AG09319 (cell line): ENCODE data around the gene PEAR1.

Experiments used
- DNase-seq: peaks from one replicate; pipeline ENCODE4 v3.0.0-alpha.2; 2010; ENCODE audit warnings: low read depth; ENCODE audit errors: extremely low read depth
- CTCF ChIP-seq: IDR thresholded peaks from 2 replicates; pipeline ENCODE4 v1.5.1; 2011; ENCODE audit warnings: low read depth, mild to moderate bottlenecking, inconsistent platforms, low read length, moderate library complexity

Gene PEAR1

GRCh38 chr1:156948708-156949107 lies 55.2 kb downstream of the PEAR1 start:
- no peak for DNase-seq
- TF ChIP-seq CTCF = no peak; the same call in 1 of the 2 replicates

DNA sequence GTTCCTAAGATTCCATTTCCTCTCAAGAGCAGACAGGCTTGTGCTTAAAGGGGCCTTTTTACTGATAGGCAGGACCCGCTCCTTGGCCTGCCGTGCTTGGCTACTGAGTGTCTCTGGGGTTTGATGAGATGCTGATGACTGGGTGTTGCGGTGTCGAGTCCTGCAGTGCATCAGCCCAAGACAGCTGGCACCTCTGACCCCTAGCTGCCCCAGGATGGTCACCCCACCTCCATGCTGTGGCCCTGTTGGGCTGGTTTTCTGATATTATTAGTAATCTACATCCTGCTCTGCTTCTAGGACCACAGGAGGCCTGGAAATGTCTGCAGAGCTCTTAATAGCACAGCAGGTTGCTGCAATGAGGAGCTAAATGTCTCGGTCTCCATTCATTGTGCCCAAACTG lies 55.6 kb downstream of the PEAR1 start:
- TF ChIP-seq CTCF = no peak

DNA sequence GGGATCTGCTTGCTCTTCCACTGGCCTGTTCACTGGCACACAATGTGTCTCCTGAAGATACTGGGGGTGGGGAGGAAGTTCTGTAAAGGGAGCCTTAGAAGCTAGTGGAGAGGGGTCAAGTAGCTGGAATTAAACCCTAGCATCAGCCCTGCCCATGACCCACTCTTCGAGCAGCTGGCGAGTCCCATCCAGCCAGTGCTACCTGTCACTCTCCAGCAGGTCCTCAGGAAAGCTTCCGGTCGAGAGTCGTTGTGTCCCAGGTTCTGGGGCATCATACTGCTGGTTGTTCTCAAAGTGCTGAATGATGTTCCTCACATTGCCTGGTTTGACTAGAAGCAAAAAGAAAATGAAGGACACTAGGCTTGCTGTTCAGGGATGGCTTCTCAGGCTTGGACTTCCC lies 57.9 kb downstream of the PEAR1 start:
- no peak for TF ChIP-seq CTCF
- DNase-seq = no peak

More for the DNA sequence above, 55.6 kb downstream of the PEAR1 start:
- DNase-seq = no peak

GRCh38 chr1:156953571-156953970 lies 60.1 kb downstream of the PEAR1 start:
- DNase-seq = no peak
- TF ChIP-seq CTCF = no peak

DNA sequence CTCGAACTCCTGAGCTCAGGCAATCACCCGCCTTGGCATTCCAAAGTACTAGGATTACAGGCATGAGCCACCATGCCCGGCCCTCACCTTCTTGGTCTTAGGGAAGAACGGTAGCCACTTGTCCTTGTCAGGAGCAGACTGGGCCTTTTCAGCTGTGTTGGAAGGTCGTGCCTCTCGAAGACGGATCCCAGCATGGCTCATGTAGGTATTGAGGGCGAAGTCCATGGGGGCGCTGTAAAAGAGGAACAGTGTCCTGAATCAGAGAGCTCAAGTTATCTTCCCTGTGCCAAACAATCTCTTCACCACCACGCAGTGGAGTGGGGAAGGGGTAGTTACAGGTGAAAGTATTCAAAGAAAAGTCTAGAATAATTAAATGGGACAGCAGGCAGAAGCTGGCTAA lies 62.8 kb downstream of the PEAR1 start:
- DNase-seq = no peak
- TF ChIP-seq CTCF = no peak

GRCh38 chr1:156957634-156958033 lies 64.1 kb downstream of the PEAR1 start:
- no peak for TF ChIP-seq CTCF
- no peak for DNase-seq

DNA sequence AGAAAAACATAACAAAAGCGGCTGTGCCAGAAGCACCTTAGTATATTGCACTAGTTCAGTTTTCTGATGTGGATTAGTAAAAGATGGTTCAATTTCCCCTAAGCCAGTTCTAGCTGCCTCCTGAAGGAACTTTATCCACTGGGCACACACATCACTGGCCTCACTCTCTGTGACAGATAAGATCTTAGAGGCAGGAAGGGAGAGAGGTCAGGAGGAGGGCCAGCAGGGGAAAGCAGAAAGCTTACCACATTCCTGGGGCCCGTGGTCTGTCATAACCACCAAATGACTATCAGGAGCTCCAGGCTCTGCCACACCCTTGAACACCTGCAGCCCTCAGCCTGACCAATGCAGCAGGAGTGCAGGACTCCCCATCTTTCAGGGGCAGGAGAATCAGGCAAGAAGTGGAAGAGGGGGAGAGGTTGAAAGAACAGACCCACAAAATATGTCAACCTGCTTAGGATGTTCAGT lies 64.8 kb downstream of the PEAR1 start:
- no peak for DNase-seq
- TF ChIP-seq CTCF = no peak

- DNase-seq = no peak
- no peak for TF ChIP-seq CTCF
Observed at GRCh38 chr1:156959414-156959813, 65.9 kb downstream of the PEAR1 start.
